Kidney (tissue), 14 donors: Measurements from ENCODE around the gene MICAL2. TPM values are rescaled to one million over a fixed set of nuclear protein-coding genes. Genes with fewer than 3 reads are reported as not detected.

Experiments used
- DNase-seq, 5 donors: peaks; one replicate each; pipeline ENCODE4 v3.0.0-alpha.2; 2013 to 2020
- FAIRE-seq: peaks from 2 replicates; lab custom pipeline; 2012; peaks lifted over from hg19 to GRCh38; lab: Jason Lieb, UNC
- H3K27ac ChIP-seq, 2 donors: one replicate each; pipeline ENCODE4 v1.7.0; 2013; ENCODE audit warnings: low read depth in 2 of 2, low read length in 2 of 2, inconsistent platforms in 1 of 2
- H3K27me3 ChIP-seq: one replicate; pipeline ENCODE4 v1.7.1; 2013; ENCODE audit warnings: low read length, inconsistent platforms; ENCODE audit not compliant: control insufficient read depth, insufficient read depth
- H3K36me3 ChIP-seq, 3 donors: one replicate each; pipeline versions ENCODE4 v1.7.0 to v1.7.1; 2013; ENCODE audit warnings: low read length in 3 of 3, control low read depth in 1 of 3, inconsistent platforms in 1 of 3; ENCODE audit not compliant: insufficient read depth in 3 of 3, control insufficient read depth in 2 of 3
- H3K4me1 ChIP-seq, 3 donors: one replicate each; pipeline versions ENCODE4 v1.7.0 to v1.7.1; 2013; ENCODE audit warnings: low read length in 3 of 3, inconsistent platforms in 1 of 3, low read depth in 1 of 3; ENCODE audit not compliant: control insufficient read depth in 2 of 3, insufficient read depth in 2 of 3
- H3K4me3 ChIP-seq, 3 donors: one replicate each; pipeline versions ENCODE4 v1.7.0 to v1.8.1; 2013; ENCODE audit warnings: low read length in 3 of 3, control low read depth in 1 of 3, inconsistent platforms in 1 of 3
- H3K9ac ChIP-seq, 3 donors: one replicate each; pipeline versions ENCODE4 v1.7.0 to v1.7.1; 2013; ENCODE audit warnings: low read length in 3 of 3, control low read depth in 1 of 3, inconsistent platforms in 1 of 3
- H3K9me3 ChIP-seq, 3 donors: one replicate each; pipeline versions ENCODE4 v1.7.0 to v1.7.1; 2013; ENCODE audit warnings: low read length in 3 of 3, control low read depth in 1 of 3, inconsistent platforms in 1 of 3; ENCODE audit not compliant: control insufficient read depth in 2 of 3, insufficient read depth in 1 of 3
- CTCF ChIP-seq: IDR thresholded peaks from 3 replicates; pipeline ENCODE4 v1.5.1; 2012; ENCODE audit warnings: mild to moderate bottlenecking, moderate library complexity, borderline replicate concordance; ENCODE audit not compliant: insufficient read depth; ENCODE audit errors: extremely low read depth
- intact Hi-C: fragments of 100-400 bp; cut with DNase I; formaldehyde crosslinking; loops from one replicate; pipeline ENCODE4 v1.11.1; 2022
- polyA plus RNA-seq: library from polyadenylated mRNA; stranded (reverse); fragments of 350-450 nt; fragmentation: Illumina TruSeq; extraction: RNeasy Lipid Tissue Mini Kit (QIAGEN cat#74804); gene quantifications from one replicate; pipeline ENCODE4 v1.2.3, GENCODE V29; 2014; ENCODE audit warnings: low read depth, low replicate concordance; ENCODE audit not compliant: insufficient read depth
- total RNA-seq: library from RNA; stranded (reverse); fragmentation: NEBNext Ultra II Directional; extraction: Animal tissue kit (Norgen Biotek cat#: 25700); gene quantifications from one replicate; pipeline ENCODE4 v1.2.1, GENCODE V29; 2021
- donor health status: control.
- donor health status: control.
- donor health status: control.
- donor health status: control.
- donor health status: control.
- donor health status: DM: yes; HTN: yes; CAD: no.
- donor health status: Normal renal cell carcinoma (clear cell type).

Gene MICAL2
- total and polyA plus RNA-seq, 2 donors from 2014 or later = 7.8 to 64.5 TPM

- Histone ChIP-seq H3K4me3 (no peak overlapping the region), H3K27me3 (no peaks in the 10 kb centered on the region), H3K9me3 (no peaks in the 10 kb centered on the region), H3K9ac (no peak overlapping the region), H3K36me3 (no peaks in the 10 kb centered on the region), H3K27ac (no peak overlapping the region), H3K4me1 (peaks cover 0 to 7% (median 0%) of the 10 kb centered on the region in 3 donors)
- FAIRE-seq (no peak), DNase-seq (peak in 1 of 5 donors; percentile 71)
- TF ChIP-seq CTCF = no peak
- intact Hi-C loops = no loop called here
These were observed 39.7 kb upstream of the MICAL2 start for GRCh38 chr11:12070446-12071267.

GRCh38 chr11:12071574-12071973 is 38.8 kb upstream of the MICAL2 start:
- intact Hi-C loops = no loop called here
- no peak overlapping the region for H3K27ac ChIP-seq
- peak in 1 of 5 donors; percentile 1 for DNase-seq
- FAIRE-seq = no peak
- no peaks in the 10 kb centered on the region for H3K36me3 ChIP-seq
- peaks cover 0 to 6% (median 0%) of the 10 kb centered on the region in 3 donors for H3K4me1 ChIP-seq
- TF ChIP-seq CTCF = no peak
- H3K9me3 ChIP-seq = no peaks in the 10 kb centered on the region
- no peak overlapping the region for H3K4me3 ChIP-seq
- H3K9ac ChIP-seq = no peak overlapping the region
- H3K27me3 ChIP-seq = no peaks in the 10 kb centered on the region

GRCh38 chr11:12073436-12073835 is 37.0 kb upstream of the MICAL2 start:
- no peak for TF ChIP-seq CTCF
- H3K27me3 ChIP-seq = no peaks in the 10 kb centered on the region
- no peak overlapping the region for H3K9ac ChIP-seq
- no peak for DNase-seq
- H3K4me1 ChIP-seq = no peaks in the 10 kb centered on the region
- no peak overlapping the region for H3K4me3 ChIP-seq
- no peak overlapping the region for H3K27ac ChIP-seq
- H3K9me3 ChIP-seq = no peaks in the 10 kb centered on the region
- H3K36me3 ChIP-seq = no peaks in the 10 kb centered on the region
- intact Hi-C loops = no loop called here
- no peak for FAIRE-seq

GRCh38 chr11:12073886-12074285 is 36.5 kb upstream of the MICAL2 start:
- FAIRE-seq = no peak
- no peak overlapping the region for H3K4me3 ChIP-seq
- DNase-seq = no peak
- H3K9ac ChIP-seq = no peak overlapping the region
- H3K9me3 ChIP-seq = no peaks in the 10 kb centered on the region
- TF ChIP-seq CTCF = no peak
- no peaks in the 10 kb centered on the region for H3K36me3 ChIP-seq
- no peaks in the 10 kb centered on the region for H3K27me3 ChIP-seq
- H3K4me1 ChIP-seq = no peaks in the 10 kb centered on the region
- H3K27ac ChIP-seq = no peak overlapping the region
- intact Hi-C loops = no loop called here
